ENCODE results near the gene GRPEL1. TPM values are rescaled to one million over a fixed set of nuclear protein-coding genes. Genes with fewer than 3 reads are reported as not detected.

Gene GRPEL1
- total and polyA plus RNA-seq, 3 donors from 2014 or later = 40.8 to 88.6 (median 58.5) TPM

GRCh38 chr4:7015383-7016035 lies 52.4 kb downstream of the GRPEL1 start:
- H3K9me3 ChIP-seq = no peaks in the 10 kb centered on the region
- intact Hi-C loops (cut with DNase I; ENCODE audit: low total_unique reads) = no loop called here
- TF ChIP-seq, protein P1, sequence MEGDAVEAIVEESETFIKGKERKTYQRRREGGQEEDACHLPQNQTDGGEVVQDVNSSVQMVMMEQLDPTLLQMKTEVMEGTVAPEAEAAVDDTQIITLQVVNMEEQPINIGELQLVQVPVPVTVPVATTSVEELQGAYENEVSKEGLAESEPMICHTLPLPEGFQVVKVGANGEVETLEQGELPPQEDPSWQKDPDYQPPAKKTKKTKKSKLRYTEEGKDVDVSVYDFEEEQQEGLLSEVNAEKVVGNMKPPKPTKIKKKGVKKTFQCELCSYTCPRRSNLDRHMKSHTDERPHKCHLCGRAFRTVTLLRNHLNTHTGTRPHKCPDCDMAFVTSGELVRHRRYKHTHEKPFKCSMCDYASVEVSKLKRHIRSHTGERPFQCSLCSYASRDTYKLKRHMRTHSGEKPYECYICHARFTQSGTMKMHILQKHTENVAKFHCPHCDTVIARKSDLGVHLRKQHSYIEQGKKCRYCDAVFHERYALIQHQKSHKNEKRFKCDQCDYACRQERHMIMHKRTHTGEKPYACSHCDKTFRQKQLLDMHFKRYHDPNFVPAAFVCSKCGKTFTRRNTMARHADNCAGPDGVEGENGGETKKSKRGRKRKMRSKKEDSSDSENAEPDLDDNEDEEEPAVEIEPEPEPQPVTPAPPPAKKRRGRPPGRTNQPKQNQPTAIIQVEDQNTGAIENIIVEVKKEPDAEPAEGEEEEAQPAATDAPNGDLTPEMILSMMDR (IDR thresholded peaks at IDR 0.05) = no peak
- no peak for TF ChIP-seq POLR2A (IDR thresholded peaks at IDR 0.05)
- WGBS, 2 donors = 87 to 94% methylated on average over 12 of the region's 12 CpGs
- no peak overlapping the region for H3K4me3 ChIP-seq
- H3K27ac ChIP-seq = no peak overlapping the region
- H3K4me1 ChIP-seq = no peaks in the 10 kb centered on the region
- no peaks in the 10 kb centered on the region for H3K27me3 ChIP-seq
- DNase-seq = no peak
- no peaks in the 10 kb centered on the region for H3K36me3 ChIP-seq (ENCODE audit: low read depth, missing control alignments)

DNA sequence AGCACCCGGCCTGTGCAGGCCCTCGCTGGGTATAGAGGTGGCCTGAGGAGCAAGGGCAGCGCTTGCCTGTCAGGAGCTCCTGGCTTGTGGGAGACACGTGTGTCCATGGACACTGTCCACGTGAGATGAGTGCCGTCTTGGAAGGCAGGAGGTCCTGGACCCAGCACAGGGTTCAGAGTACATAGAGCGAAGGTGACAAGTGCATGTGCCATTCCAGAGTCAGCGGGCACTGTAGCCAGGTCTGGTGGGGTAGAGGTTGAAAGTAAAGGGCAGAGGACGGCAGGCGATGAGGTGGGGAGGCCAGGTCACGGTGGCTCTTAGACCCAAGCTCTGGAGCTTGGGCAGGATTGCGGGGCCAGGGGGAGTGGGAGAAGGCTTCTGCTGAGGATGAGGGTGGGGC lies 53.0 kb downstream of the GRPEL1 start:
- DNase-seq = no peak
- Histone ChIP-seq H3K27ac (no peak overlapping the region), H3K4me1 (no peaks in the 10 kb centered on the region), H3K27me3 (no peaks in the 10 kb centered on the region), H3K36me3 (ENCODE audit: low read depth, missing control alignments) (no peaks in the 10 kb centered on the region), H3K4me3 (no peak overlapping the region), H3K9me3 (no peaks in the 10 kb centered on the region)
- TF ChIP-seq, protein P1 (IDR thresholded peaks at IDR 0.05) = no peak
- TF ChIP-seq POLR2A (IDR thresholded peaks at IDR 0.05) = no peak
- intact Hi-C loops (cut with DNase I; ENCODE audit: low total_unique reads) = no loop called here
- 87 to 96% methylated on average over 12 of the region's 12 CpGs for WGBS, 2 donors

DNA sequence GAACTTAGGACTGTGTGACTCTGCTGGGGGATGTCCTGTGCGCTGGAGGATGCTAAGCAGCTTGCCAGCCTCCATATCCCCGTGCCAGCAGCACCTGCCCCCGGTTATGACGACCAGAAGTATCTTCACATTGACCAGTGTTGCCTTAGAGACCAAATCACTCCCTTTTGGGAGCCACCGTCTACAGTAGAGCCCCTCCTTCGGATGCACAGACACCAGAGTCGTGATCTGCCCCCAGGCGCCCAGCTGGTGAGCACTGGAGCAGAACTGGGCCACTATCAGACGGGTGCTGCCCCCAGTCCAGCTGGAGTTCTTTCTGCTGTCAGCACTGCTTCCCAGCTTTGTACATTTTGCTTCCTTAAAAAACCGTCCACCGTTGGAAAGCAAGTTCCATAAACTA lies 54.7 kb downstream of the GRPEL1 start:
- H3K27me3 ChIP-seq = no peaks in the 10 kb centered on the region
- H3K9me3 ChIP-seq = no peaks in the 10 kb centered on the region
- TF ChIP-seq, protein P1 (IDR thresholded peaks at IDR 0.05) = no peak
- no peak for TF ChIP-seq POLR2A (IDR thresholded peaks at IDR 0.05)
- H3K4me3 ChIP-seq = no peak overlapping the region
- no peak for DNase-seq
- intact Hi-C loops (cut with DNase I; ENCODE audit: low total_unique reads) = no loop called here
- no peaks in the 10 kb centered on the region for H3K36me3 ChIP-seq (ENCODE audit: low read depth, missing control alignments)
- 88 to 91% methylated on average over 11 of the region's 11 CpGs for WGBS, 2 donors
- H3K27ac ChIP-seq = no peak overlapping the region
- no peaks in the 10 kb centered on the region for H3K4me1 ChIP-seq

GRCh38 chr4:7009564-7009963 lies 58.3 kb downstream of the GRPEL1 start:
- Histone ChIP-seq H3K27me3 (no peaks in the 10 kb centered on the region), H3K4me3 (no peak overlapping the region), H3K27ac (no peak overlapping the region), H3K36me3 (ENCODE audit: low read depth, missing control alignments) (no peaks in the 10 kb centered on the region), H3K9me3 (no peaks in the 10 kb centered on the region), H3K4me1 (no peaks in the 10 kb centered on the region)
- WGBS, 2 donors = 92 to 95% methylated on average over 5 of the region's 5 CpGs
- no peak for TF ChIP-seq POLR2A (IDR thresholded peaks at IDR 0.05)
- TF ChIP-seq, protein P1 (IDR thresholded peaks at IDR 0.05) = no peak
- no peak for DNase-seq
- intact Hi-C loops (cut with DNase I; ENCODE audit: low total_unique reads) = no loop called here

Other genes starting within 250 kb of the GRPEL1 start
- 10 to 100 TPM; 87.6 to 98.8 TPM for gene TBC1D14, start 158.2 kb downstream of the GRPEL1 start, total RNA-seq
- gene TBC1D14, start 158.2 kb downstream of the GRPEL1 start, polyA plus RNA-seq (ENCODE audit: insufficient read depth, low read depth, low replicate concordance) = 78.0 TPM
- 10 to 100 TPM; 42.2 to 47.6 TPM for gene TADA2B, start 24.7 kb downstream of the GRPEL1 start, total RNA-seq
- 34.5 TPM for gene TADA2B, start 24.7 kb downstream of the GRPEL1 start, polyA plus RNA-seq (ENCODE audit: insufficient read depth, low read depth, low replicate concordance)
- gene SORCS2, start 124.5 kb upstream of the GRPEL1 start, total RNA-seq = 1 to 10 TPM; 2.7 to 2.9 TPM
- gene SORCS2, start 124.5 kb upstream of the GRPEL1 start, polyA plus RNA-seq (ENCODE audit: insufficient read depth, low read depth, low replicate concordance) = 4.6 TPM

Measured in testis (tissue), 3 donors.